Aorta (tissue), 5 donors: Measurements from ENCODE around the gene ATP1B3. TPM values are rescaled to one million over a fixed set of nuclear protein-coding genes. Genes with fewer than 3 reads are reported as not detected.
"Not testable (repeated sequence)": the region's sequence is repeated elsewhere in the genome, so short reads cannot be mapped to it uniquely, and the experiment has no call there.

Experiments
- ATAC-seq: fragments of 200-7000 bp; cut with Tn5 transposase; one replicate; pipeline ENCODE4 v1.9.1; 2022; ENCODE audit warnings: moderate library complexity; ENCODE audit not compliant: low FRiP score
- DNase-seq, 2 donors: peaks; one replicate each; pipeline ENCODE4 v3.0.0-alpha.2; 2020
- H3K27ac ChIP-seq, 2 donors: one replicate each; pipeline ENCODE4 v1.5.1; 2013; ENCODE audit warnings: low read length in 2 of 2, mild to moderate bottlenecking in 2 of 2, moderate library complexity in 2 of 2, control low read depth in 1 of 2, inconsistent platforms in 1 of 2, low read depth in 1 of 2
- H3K27me3 ChIP-seq, 2 donors: one replicate each; pipeline ENCODE4 v1.6.1; 2013; ENCODE audit warnings: control low read depth in 1 of 2, low read length in 1 of 2, mild to moderate bottlenecking in 1 of 2, moderate library complexity in 1 of 2; ENCODE audit not compliant: insufficient read depth in 2 of 2, control insufficient read depth in 1 of 2
- H3K36me3 ChIP-seq, 2 donors: one replicate each; pipeline ENCODE4 v1.6.1; 2013; ENCODE audit warnings: control low read depth in 1 of 2, low read length in 1 of 2, mild to moderate bottlenecking in 1 of 2; ENCODE audit not compliant: insufficient read depth in 2 of 2, control insufficient read depth in 1 of 2
- H3K4me1 ChIP-seq, 2 donors: one replicate each; pipeline ENCODE4 v1.6.1; 2013; ENCODE audit warnings: low read length in 2 of 2, control low read depth in 1 of 2, mild to moderate bottlenecking in 1 of 2, moderate library complexity in 1 of 2; ENCODE audit not compliant: insufficient read depth in 2 of 2, control insufficient read depth in 1 of 2
- H3K4me3 ChIP-seq, 2 donors: one replicate each; pipeline ENCODE4 v1.5.1; 2013; ENCODE audit warnings: low read length in 2 of 2, control low read depth in 1 of 2, mild to moderate bottlenecking in 1 of 2
- H3K9me3 ChIP-seq: one replicate; pipeline ENCODE4 v1.6.1; 2013; ENCODE audit warnings: mild to moderate bottlenecking, low read length; ENCODE audit not compliant: control insufficient read depth
- WGBS, 2 donors: extraction: QIAGEN DNeasy Blood & Tissue Kit; methylation state at CpG; one replicate each; pipeline ENCODE4 v1.1.7; 2013; 5-methylcytosine and 5-hydroxymethylcytosine counted together
- intact Hi-C, 2 donors: fragments of 100-400 bp; cut with DNase I; formaldehyde crosslinking; loops; one replicate each; pipeline versions ENCODE4 v1.14.2 to v1.15.0; 2022
- polyA plus RNA-seq, 2 donors: library from polyadenylated mRNA; stranded (reverse); fragments of 200-250 nt; gene quantifications; one replicate each; pipeline ENCODE4 v1.2.3, GENCODE V29; 2013
- total RNA-seq, 2 donors: library from RNA; stranded (reverse); fragmentation: NEBNext Ultra II Directional; extraction: Animal tissue kit (Norgen Biotek cat#: 25700); gene quantifications; one replicate each; pipeline ENCODE4 v1.2.1, GENCODE V29; 2021
- donor health status: healthy with polysubstance abuse.
- donor health status: Bipolar disorder and iron deficiency.
- donor health status: DM: no; HTN: no; CAD: no.
- donor health status: DM: no; HTN: no; CAD: no.
- donor health status: DM: yes; HTN: yes; CAD: no.

ATP1B3 gene
- total and polyA plus RNA-seq, 4 donors, result 94.9 to 142 (median 127) TPM

DNA sequence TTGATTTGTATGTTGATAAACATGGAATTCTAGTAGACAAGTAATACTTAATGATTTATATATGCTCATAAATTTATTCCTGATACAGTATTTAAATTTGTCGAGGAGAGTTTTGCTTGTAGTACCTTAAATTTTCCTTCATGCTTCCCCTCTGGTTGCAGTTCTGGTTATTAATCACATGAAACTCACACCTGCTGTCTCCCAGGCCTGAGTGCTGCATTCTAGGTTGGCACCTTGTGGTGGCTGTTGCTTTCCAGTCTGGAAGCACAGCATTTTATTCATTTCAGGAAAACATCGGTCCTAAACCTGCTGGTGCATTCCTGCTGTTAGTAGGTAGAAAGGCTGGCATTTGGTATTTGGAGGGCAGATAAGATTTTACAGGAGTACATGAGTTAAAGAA is 44.9 kb downstream of the ATP1B3 start:
- Histone ChIP-seq H3K4me1 (no peaks in the 10 kb centered on the region), H3K4me3 (no peak overlapping the region), H3K27ac (no peak overlapping the region), H3K27me3 (no peaks in the 10 kb centered on the region), H3K9me3 (no peaks in the 10 kb centered on the region), H3K36me3 (no peaks in the 10 kb centered on the region)
- ATAC-seq, result no peak
- intact Hi-C loops, result no loop called here
- DNase-seq, result no peak
- WGBS, 2 donors, result 88 to 92% methylated on average over 2 of the region's 2 CpGs

DNA sequence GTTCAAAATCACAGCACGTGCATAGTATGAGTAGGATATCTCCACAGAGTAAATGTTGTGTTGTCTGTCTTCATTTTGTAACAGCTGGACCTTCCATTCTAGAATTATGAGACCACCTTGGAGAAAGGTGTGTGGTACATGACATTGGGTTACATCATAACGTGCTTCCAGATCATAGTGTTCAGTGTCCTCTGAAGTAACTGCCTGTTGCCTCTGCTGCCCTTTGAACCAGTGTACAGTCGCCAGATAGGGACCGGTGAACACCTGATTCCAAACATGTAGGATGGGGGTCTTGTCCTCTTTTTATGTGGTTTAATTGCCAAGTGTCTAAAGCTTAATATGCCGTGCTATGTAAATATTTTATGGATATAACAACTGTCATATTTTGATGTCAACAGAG is 49.2 kb downstream of the ATP1B3 start:
- peak in 1 of 2 donors; percentile 9 for DNase-seq
- intact Hi-C loops, ATAC-seq, H3K27ac ChIP-seq, H3K4me1 ChIP-seq, H3K36me3 ChIP-seq, H3K9me3 ChIP-seq, H3K4me3 ChIP-seq, H3K27me3 ChIP-seq: not testable (repeated sequence)
- WGBS, 2 donors, result 90 to 91% methylated on average over 5 of the region's 5 CpGs

DNA sequence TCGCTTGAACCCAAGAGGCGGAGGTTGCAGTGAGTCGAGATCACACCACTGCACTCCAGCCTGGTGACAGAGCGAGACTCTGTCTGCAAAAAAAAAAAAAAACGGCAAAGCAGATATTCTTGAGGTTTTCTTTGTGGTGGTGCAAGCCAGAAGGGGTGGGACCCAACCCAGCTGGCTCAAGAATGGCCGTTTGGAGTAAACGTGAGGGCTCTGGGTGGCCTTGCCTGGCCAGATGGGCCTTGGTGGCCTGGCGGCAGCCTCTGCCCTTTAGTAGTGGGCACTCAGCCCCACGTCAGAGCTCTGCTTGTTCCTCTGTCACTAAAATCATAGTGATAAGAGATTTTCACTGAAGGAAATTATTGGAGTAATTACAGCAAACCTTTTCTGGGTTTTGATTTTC is 50.5 kb downstream of the ATP1B3 start:
- intact Hi-C loops, result no loop called here
- Histone ChIP-seq H3K4me3 (no peak overlapping the region), H3K36me3 (peaks cover 0 to 2% of the 10 kb centered on the region in 2 donors), H3K4me1 (no peaks in the 10 kb centered on the region), H3K9me3 (no peaks in the 10 kb centered on the region), H3K27ac (no peak overlapping the region), H3K27me3 (no peaks in the 10 kb centered on the region)
- DNase-seq, result peak; percentile 48 to 63
- ATAC-seq, result no peak
- 63 to 70% methylated on average over 9 of the region's 9 CpGs for WGBS, 2 donors

DNA sequence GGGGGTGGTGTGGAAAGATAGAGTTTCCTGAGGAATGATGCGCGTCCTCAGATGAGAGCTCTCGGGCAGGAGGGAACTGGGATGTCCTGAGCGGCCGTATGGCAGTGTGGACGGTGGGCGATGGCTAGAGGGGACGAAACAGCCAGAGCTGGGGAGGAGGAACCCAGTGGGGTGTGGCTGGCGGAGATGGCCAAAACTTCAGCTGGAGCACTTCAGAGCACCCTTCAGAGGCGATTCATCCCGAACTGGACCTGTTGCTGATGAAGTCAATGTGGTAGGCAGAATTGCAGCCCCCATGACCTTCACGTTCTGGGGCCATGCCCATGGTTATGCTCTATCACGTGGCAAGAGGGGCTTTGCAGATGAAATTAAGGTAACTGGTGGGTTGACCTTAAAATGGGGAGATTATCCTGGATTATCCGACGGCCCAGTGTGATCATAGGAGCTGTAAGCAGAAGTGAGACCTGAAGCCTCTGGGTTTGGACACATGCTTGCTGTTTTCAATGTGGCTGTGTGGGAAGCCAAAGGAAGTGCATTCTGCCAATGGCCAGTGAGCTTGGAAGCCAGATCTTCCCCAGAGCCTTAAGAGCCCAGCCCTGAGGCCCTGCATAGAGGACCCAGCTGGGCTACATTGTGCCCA is 52.3 kb downstream of the ATP1B3 start:
- H3K27ac ChIP-seq, result no peak overlapping the region
- DNase-seq (peak; percentile 29 to 30), ATAC-seq (no peak)
- WGBS, 2 donors, result 93 to 95% methylated on average over 15 of the region's 15 CpGs
- no peaks in the 10 kb centered on the region for H3K27me3 ChIP-seq
- H3K36me3 ChIP-seq, result peaks cover 0 to 2% of the 10 kb centered on the region in 2 donors
- no peaks in the 10 kb centered on the region for H3K9me3 ChIP-seq
- intact Hi-C loops, result no loop called here
- no peak overlapping the region for H3K4me3 ChIP-seq
- H3K4me1 ChIP-seq, result no peaks in the 10 kb centered on the region

DNA sequence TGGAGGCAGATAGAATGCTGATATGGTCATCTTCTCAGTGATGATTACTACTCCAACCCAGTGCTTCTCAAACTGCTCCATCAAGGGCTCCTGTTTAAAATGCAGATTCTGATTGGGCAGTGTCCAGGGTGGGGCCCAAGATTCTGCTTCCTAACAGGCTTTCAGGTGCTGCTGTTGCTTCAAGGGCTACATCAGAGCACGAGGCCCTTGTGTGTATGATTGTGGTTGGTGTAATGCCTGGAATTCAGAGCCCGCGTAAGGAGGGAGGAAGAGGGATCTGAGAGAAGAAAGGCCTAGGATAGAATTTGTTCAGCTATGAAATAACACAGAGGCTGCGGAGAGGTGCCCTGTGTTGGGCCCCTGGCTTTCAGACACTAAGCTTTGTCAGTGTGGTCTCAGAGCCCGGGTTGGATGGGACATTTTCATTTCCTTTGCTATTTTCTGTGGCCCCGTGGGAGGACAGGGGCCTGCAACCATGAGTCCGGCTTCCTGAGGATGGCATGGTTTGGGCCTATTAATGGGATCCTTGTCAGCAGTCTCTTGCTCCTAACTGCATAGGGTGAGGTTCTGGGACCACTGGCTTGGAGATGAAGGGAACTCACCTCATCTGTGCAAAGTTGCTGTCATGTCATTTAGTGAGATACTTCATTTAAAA is 53.0 kb downstream of the ATP1B3 start:
- ATAC-seq, result no peak
- peak; percentile 8 to 17 for DNase-seq
- Histone ChIP-seq H3K27me3 (no peaks in the 10 kb centered on the region), H3K9me3 (no peaks in the 10 kb centered on the region), H3K4me3 (no peak overlapping the region), H3K4me1 (no peaks in the 10 kb centered on the region), H3K36me3 (peaks cover 0 to 2% of the 10 kb centered on the region in 2 donors), H3K27ac (no peak overlapping the region)
- WGBS, 2 donors, result 83 to 86% methylated on average over 7 of the region's 7 CpGs
- intact Hi-C loops, result no loop called here

DNA sequence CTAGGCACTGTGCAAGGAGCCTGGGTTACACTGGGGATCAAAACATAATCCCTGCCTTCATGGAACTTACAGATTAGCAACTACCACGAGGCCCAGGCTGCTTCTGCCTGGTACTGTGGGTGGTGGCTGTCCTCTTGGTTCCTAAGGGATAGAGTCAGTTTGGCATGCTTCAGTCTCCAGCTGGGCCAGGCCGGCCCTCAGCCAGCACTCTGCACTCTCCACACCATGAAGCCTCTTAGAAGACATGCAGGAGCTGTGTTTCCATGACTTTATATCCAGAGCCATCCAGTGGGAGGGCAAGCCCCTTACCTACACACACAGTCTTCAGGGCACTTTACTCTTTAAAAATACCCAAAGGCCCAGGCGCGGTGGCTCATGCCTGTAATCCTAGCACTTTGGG is 54.4 kb downstream of the ATP1B3 start:
- Histone ChIP-seq H3K36me3 (peaks cover 0 to 2% of the 10 kb centered on the region in 2 donors), H3K9me3 (no peaks in the 10 kb centered on the region), H3K4me1 (no peaks in the 10 kb centered on the region), H3K27ac (no peak overlapping the region), H3K27me3 (no peaks in the 10 kb centered on the region), H3K4me3 (no peak overlapping the region)
- intact Hi-C loops, result no loop called here
- ATAC-seq (peak; percentile 29), DNase-seq (peak in 1 of 2 donors; percentile 31)
- 91 to 92% methylated on average over 4 of the region's 4 CpGs for WGBS, 2 donors

DNA sequence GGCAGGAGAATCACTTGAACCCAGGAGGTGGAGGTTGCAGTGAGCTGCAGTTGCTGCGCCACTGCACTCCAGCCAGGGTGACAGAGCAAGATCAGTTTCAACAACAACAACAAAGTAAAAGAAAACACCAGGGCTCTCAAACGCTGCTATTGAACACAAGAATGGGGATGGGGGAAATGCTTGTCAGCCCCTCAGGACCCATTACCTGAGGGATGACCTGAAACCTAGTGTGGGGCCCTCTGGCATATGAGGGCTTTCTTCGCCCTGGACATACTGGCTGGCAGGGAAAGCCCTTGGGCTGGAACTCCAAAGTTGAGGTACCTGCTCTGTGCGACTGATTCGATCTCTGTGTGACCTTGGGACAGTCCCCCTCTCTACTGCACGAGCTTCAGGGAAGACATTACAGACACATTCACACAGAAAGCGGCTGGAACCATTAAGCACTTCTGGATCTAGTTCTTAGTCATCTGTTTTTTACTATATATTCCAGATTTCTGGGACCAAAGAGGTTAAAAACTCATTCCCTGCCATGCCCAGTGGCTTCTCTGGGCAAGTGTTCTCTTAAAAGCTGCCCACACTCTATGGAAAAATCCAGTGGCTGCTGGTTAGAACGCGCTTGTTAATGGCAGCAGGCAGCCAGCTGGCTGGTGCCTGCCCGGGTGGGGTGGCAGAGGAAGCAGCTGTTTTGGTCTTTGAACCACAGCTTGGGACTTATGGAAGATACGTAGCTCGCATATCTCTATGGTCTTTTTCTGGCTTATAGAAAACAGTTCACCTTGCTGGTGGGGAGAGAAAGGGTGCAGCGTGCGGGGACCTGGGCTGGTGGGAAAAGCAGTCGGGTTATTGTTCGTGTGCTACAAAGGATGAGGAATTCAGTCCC is 57.2 kb downstream of the ATP1B3 start:
- Histone ChIP-seq H3K4me3 (no peak overlapping the region), H3K36me3 (peaks cover 0 to under 1% of the 10 kb centered on the region in 2 donors), H3K27me3 (no peaks in the 10 kb centered on the region), H3K4me1 (no peaks in the 10 kb centered on the region), H3K27ac (no peak overlapping the region), H3K9me3 (no peaks in the 10 kb centered on the region)
- DNase-seq (peak in 1 of 2 donors; percentile 35), ATAC-seq (no peak)
- intact Hi-C loops, result no loop called here
- 83 to 88% methylated on average over 16 of the region's 16 CpGs for WGBS, 2 donors

DNA sequence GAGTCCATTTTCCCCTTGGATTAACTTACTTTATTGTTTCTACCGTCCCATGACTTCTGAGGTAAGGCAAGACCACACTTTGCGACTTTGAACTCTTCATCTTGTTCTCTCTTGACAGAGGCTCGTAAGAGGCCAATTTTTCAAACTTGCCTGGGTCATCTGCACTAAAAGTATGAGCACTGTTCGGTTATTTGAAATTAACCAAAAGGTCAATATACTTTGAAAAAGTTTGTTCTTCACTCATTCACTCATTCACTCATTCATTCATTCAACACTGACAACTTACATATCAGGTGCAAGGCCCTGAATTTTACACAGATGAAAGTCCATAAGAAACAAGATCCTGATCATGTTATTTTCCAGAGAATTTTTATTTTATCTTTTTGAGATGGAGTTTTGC is 57.9 kb downstream of the ATP1B3 start:
- ATAC-seq (no peak), DNase-seq (no peak)
- intact Hi-C loops, result no loop called here
- 87 to 88% methylated on average over 4 of the region's 4 CpGs for WGBS, 2 donors
- no peaks in the 10 kb centered on the region for H3K27me3 ChIP-seq
- H3K4me3 ChIP-seq, result no peak overlapping the region
- H3K9me3 ChIP-seq, result no peaks in the 10 kb centered on the region
- no peaks in the 10 kb centered on the region for H3K36me3 ChIP-seq
- H3K27ac ChIP-seq, result no peak overlapping the region
- no peaks in the 10 kb centered on the region for H3K4me1 ChIP-seq
